T-helper 17 cell (primary cell): Measurements from ENCODE around the gene THADA. TPM values are rescaled to one million over a fixed set of nuclear protein-coding genes. Genes with fewer than 3 reads are reported as not detected.
A peak's percentile ranks its signal among the peaks of the same experiment; 100 is the strongest.
"Not testable (repeated sequence)": the region's sequence is repeated elsewhere in the genome, so short reads cannot be mapped to it uniquely, and the experiment has no call there.

Experiments used
- ATAC-seq: fragments of 150-1000 bp; cut with Tn5 transposase; 2 replicates; pipeline ENCODE4 v1.10.0; 2021; ENCODE audit warnings: mild to moderate bottlenecking, moderate library complexity
- DNase-seq, 3 donors: peaks; one replicate each; pipeline versions ENCODE4 v3.0.0 to v3.0.0-alpha.2; 2020 to 2021
- H3K9me3 ChIP-seq: one replicate; pipeline ENCODE4 v1.7.0; 2013; ENCODE audit warnings: low read length, mild to moderate bottlenecking; ENCODE audit not compliant: control insufficient read depth, poor library complexity, severe bottlenecking
- H3K27ac Mint-ChIP-seq: one replicate; pipeline ENCODE4 v1.8.0; 2022; ENCODE audit warnings: mild to moderate bottlenecking, moderate library complexity, mixed read lengths
- H3K27me3 Mint-ChIP-seq: one replicate; pipeline ENCODE4 v1.8.0; 2022; ENCODE audit warnings: mixed read lengths
- H3K36me3 Mint-ChIP-seq: one replicate; pipeline ENCODE4 v1.8.0; 2022; ENCODE audit warnings: low read depth, mixed read lengths
- H3K4me1 Mint-ChIP-seq: one replicate; pipeline ENCODE4 v1.8.0; 2022; ENCODE audit warnings: mild to moderate bottlenecking, mixed read lengths
- H3K4me3 Mint-ChIP-seq: one replicate; pipeline ENCODE4 v1.8.0; 2022; ENCODE audit warnings: mild to moderate bottlenecking, moderate library complexity, mixed read lengths
- total RNA-seq, 4 donors: library from RNA in 2 of 4; stranded (reverse) in 2 of 4; gene quantifications; one replicate each; pipeline ENCODE4 v1.2.3 and lab custom pipeline; 2022 to 2026

The THADA gene
- total RNA-seq, 2 donors from 2014 or later: 40.1 to 41.0 TPM

DNA sequence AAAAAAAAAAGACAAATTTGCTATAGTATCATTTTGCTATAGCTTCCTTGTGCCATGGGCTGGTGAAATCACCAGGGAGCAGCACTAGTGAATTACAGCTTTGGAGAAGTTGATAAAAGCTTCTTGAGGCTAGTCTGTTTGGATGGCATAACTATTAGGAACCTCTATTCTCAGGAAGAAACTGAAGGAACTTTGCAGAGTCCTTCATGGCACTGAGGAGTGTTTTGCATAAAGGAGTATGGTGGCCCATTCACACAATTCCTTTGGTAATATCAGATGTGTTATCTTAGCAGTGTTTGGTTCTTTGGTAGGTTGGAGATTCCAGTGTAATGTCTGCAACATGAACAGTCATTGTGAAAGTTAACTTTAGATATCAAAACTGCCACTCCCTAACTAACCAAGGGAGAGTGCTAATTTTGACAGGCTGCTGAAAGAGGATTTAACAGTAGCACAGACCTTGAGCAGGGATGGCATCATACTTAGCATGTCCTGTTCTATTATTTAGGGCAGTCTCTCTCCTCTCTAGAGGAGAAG, 292.8 kb downstream of the THADA start:
- no peak overlapping the region for H3K27ac Mint-ChIP-seq
- DNase-seq: no peak
- H3K27me3 Mint-ChIP-seq: no peaks in the 10 kb centered on the region
- ATAC-seq: no peak
- peaks cover 6% of the 10 kb centered on the region for H3K4me1 Mint-ChIP-seq
- peaks cover 7% of the 10 kb centered on the region for H3K36me3 Mint-ChIP-seq
- H3K4me3 Mint-ChIP-seq: no peak overlapping the region
- no peaks in the 10 kb centered on the region for H3K9me3 ChIP-seq

- H3K9me3 ChIP-seq: no peaks in the 10 kb centered on the region
- peaks cover 6% of the 10 kb centered on the region for H3K4me1 Mint-ChIP-seq
- ATAC-seq (no peak), DNase-seq (no peak)
- H3K27me3 Mint-ChIP-seq: no peaks in the 10 kb centered on the region
- H3K27ac Mint-ChIP-seq: no peak overlapping the region
- H3K4me3 Mint-ChIP-seq: no peak overlapping the region
- peaks cover 7% of the 10 kb centered on the region for H3K36me3 Mint-ChIP-seq
These were observed 293.5 kb downstream of the THADA start for GRCh38 chr2:43302182-43302960.

- Mint-ChIP-seq H3K27me3 (no peaks in the 10 kb centered on the region), H3K4me1 (peaks cover 6% of the 10 kb centered on the region), H3K36me3 (peaks cover 7% of the 10 kb centered on the region), H3K4me3 (no peak overlapping the region), H3K27ac (peak overlapping the region; percentile 75)
- no peak for DNase-seq
- no peaks in the 10 kb centered on the region for H3K9me3 ChIP-seq
- no peak for ATAC-seq
These were observed 294.9 kb downstream of the THADA start for GRCh38 chr2:43300781-43301583.

DNA sequence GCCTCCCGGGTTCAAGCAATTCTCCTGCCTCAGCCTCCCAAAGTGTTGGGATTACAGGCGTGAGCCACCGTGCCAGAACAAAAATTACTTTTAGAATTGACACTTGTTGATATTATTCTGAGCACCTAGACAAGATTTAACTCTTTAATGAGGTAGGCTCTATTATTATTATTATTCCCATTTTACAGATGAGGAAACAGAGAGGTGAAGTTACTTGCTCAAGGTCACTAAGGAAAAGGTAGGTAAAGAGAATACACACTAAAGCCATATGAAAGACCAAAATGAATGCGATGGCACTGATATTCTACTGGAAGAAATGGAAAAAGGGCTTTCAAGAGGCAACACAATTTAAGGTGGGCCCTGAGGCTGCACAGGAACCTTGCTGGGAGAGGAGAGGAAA, 295.6 kb downstream of the THADA start:
- H3K27me3 Mint-ChIP-seq: no peaks in the 10 kb centered on the region
- ATAC-seq (no peak), DNase-seq (no peak)
- peak overlapping the region; percentile 75 for H3K27ac Mint-ChIP-seq
- H3K4me1 Mint-ChIP-seq: peaks cover 2% of the 10 kb centered on the region
- peaks cover 5% of the 10 kb centered on the region for H3K36me3 Mint-ChIP-seq
- H3K4me3 Mint-ChIP-seq: no peak overlapping the region
- H3K9me3 ChIP-seq: no peaks in the 10 kb centered on the region

DNA sequence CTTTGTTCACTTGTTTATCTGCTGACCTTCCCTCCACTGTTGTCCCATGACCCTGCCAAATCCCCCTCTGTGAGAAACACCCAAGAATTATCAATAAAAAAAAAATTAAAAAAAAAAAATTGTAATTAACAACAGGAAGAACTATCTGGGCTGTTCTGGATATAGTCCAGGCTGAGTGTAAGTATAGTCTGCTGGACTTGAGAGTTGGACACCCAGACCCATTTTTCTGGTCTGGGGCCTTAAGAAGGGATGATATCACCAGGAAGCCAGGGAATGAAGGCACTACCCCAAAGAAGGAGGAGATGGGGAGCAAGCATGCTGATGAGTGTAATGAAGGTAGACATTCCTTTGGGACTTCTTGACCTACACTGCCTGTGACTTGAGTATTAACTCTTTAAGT, 297.3 kb downstream of the THADA start:
- H3K27me3 Mint-ChIP-seq: no peaks in the 10 kb centered on the region
- peaks cover 5% of the 10 kb centered on the region for H3K4me1 Mint-ChIP-seq
- DNase-seq: no peak
- H3K27ac Mint-ChIP-seq: no peak overlapping the region
- peaks cover 5% of the 10 kb centered on the region for H3K36me3 Mint-ChIP-seq
- no peaks in the 10 kb centered on the region for H3K9me3 ChIP-seq
- ATAC-seq: no peak
- H3K4me3 Mint-ChIP-seq: no peak overlapping the region

DNA sequence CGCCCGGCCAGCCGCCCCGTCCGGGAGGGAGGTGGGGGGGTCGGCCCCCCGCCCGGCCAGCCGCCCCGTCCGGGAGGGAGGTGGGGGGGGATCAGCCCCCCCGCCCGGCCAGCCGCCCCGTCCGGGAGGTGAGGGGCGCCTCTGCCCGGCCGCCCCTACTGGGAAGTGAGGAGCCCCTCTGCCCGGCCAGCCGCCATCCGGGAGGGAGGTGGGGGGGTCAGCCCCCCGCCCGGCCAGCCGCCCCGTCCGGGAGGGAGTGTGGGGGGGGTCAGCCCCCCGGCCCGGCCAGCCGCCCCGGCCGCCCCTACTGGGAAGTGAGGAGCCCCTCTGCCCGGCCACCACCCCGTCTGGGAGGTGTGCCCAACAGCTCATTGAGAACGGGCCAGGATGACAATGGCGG, 298.1 kb downstream of the THADA start:
- DNase-seq, H3K36me3 Mint-ChIP-seq, H3K27me3 Mint-ChIP-seq, ATAC-seq, H3K9me3 ChIP-seq, H3K27ac Mint-ChIP-seq, H3K4me1 Mint-ChIP-seq, H3K4me3 Mint-ChIP-seq: not testable (repeated sequence)

DNA sequence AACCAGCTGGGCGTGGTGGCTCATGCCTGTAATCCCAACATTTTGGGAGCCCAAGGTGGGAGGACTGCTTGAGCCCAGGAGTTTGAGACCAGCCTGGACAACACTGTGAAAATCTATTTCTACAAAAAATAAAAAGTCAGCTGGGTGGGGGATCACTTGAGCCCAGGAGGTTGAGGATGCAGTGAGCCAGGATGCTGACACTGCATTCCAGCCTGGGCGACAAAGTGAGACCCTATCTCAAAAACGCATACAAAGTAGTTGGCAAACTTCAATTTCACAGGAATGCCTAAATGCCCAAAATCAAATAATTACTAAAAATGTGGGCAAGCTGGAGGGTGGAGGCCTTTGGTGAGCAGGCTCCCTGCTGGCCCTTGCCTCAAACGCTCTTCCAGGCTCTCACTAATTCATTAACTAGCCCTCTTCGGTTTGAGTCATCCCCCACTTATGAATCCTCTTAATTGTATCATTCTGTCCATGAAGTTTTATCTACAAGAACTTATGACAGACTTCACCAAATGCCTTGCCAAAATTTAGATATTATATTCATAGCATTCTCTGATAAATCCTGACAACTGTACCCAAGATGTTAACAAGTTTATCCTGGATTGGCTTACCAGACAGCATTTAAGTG, 300.8 kb downstream of the THADA start:
- H3K27ac Mint-ChIP-seq: no peak overlapping the region
- peaks cover 7% of the 10 kb centered on the region for H3K36me3 Mint-ChIP-seq
- ATAC-seq: no peak

GRCh38 chr2:43293744-43294695, 301.8 kb downstream of the THADA start:
- peak; percentile 69 for ATAC-seq
- Mint-ChIP-seq H3K36me3 (peaks cover 7% of the 10 kb centered on the region), H3K4me3 (no peak overlapping the region), H3K27me3 (no peaks in the 10 kb centered on the region), H3K4me1 (peaks cover 5% of the 10 kb centered on the region), H3K27ac (no peak overlapping the region)
- no peak for DNase-seq
- H3K9me3 ChIP-seq: no peaks in the 10 kb centered on the region

More for the DNA sequence above, 300.8 kb downstream of the THADA start:
- H3K4me1 Mint-ChIP-seq: peaks cover 5% of the 10 kb centered on the region
- H3K9me3 ChIP-seq: no peaks in the 10 kb centered on the region
- H3K4me3 Mint-ChIP-seq: no peak overlapping the region
- no peaks in the 10 kb centered on the region for H3K27me3 Mint-ChIP-seq
- no peak for DNase-seq

DNA sequence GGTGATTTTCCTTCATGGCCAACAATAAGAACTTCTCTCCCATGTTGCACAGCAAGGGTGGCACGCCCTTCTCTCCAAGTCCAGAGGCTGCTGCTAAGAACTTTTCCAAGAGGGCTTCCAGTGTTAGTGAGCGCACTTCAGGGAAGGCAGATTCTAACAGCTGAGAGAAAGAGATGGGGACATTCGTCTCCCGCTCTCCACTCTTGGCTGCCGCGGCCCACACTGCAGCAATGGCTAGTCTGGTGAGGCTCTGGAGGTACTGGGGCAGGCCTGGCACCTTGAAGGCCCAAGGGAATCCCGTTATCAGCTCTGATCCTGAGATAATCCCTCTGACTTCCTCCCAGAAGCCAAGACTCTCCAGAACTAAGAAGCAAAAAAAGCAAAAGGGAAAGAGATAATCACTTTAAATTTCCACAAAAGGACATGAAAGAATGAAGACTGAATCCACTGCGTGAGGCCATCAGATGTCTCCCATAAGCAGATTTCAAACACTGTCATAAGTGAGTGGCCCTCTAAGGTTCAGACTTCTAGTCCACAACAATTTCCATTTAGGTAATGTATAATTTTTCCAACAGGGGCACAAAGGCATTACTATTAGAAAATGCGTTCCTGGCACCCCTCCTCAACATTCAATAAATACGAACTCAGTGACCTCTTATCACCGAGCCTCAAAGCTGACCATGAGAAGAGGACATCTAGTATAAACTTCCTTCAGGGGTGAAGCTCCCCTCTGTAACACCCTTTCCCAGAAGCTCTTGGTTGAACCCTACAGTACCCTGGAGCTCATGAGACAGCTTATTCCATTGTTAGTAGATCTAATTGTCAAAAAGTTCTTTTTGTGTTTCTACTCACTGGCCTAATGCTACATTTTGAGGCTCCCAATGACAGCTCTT, 302.7 kb downstream of the THADA start:
- Mint-ChIP-seq H3K27me3 (no peaks in the 10 kb centered on the region), H3K36me3 (peaks cover 8% of the 10 kb centered on the region), H3K4me1 (peaks cover 7% of the 10 kb centered on the region), H3K27ac (no peak overlapping the region), H3K4me3 (no peak overlapping the region)
- ATAC-seq: no peak
- no peaks in the 10 kb centered on the region for H3K9me3 ChIP-seq
- DNase-seq: no peak

- no peak for ATAC-seq
These were observed 303.5 kb downstream of the THADA start for GRCh38 chr2:43292297-43292696.

GRCh38 chr2:43289331-43289730, 306.5 kb downstream of the THADA start:
- ATAC-seq: no peak
- Mint-ChIP-seq H3K4me1 (peaks cover 7% of the 10 kb centered on the region), H3K27me3 (no peaks in the 10 kb centered on the region), H3K36me3 (peaks cover 17% of the 10 kb centered on the region), H3K27ac (no peak overlapping the region), H3K4me3 (no peak overlapping the region)
- no peaks in the 10 kb centered on the region for H3K9me3 ChIP-seq
- DNase-seq: no peak

More at GRCh38 chr2:43292297-43292696, 303.5 kb downstream of the THADA start:
- H3K27ac Mint-ChIP-seq: no peak overlapping the region
- H3K4me3 Mint-ChIP-seq: no peak overlapping the region
- peaks cover 7% of the 10 kb centered on the region for H3K4me1 Mint-ChIP-seq
- H3K36me3 Mint-ChIP-seq: peaks cover 8% of the 10 kb centered on the region
- DNase-seq: no peak
- H3K27me3 Mint-ChIP-seq: no peaks in the 10 kb centered on the region
- H3K9me3 ChIP-seq: no peaks in the 10 kb centered on the region
